ENCODE results near the gene DMD.

GRCh38 chrX:31609130-31609529 is 1602.2 kb downstream of the DMD start:
- no peak for TF ChIP-seq REST (IDR thresholded peaks at IDR 0.05; ENCODE audit: insufficient read depth in 1 of 2, low read depth in 2 of 2, low read length in 2 of 2)
- no peak for TF ChIP-seq POLR2AphosphoS5 (IDR thresholded peaks at IDR 0.05; ENCODE audit: low read depth, low read length)
- TF ChIP-seq TAF1 (IDR thresholded peaks at IDR 0.05; ENCODE audit: borderline replicate concordance, insufficient read depth, low read length), result no peak
